GM21529 (cell line): Measurements from ENCODE around the gene KCNJ14.

Source experiments
- ATAC-seq: cut with Tn5 transposase; IDR thresholded peaks from one replicate; pipeline ENCODE4 v1.9.1; 2021; ENCODE audit not compliant: unreplicated experiment

KCNJ14 gene

DNA sequence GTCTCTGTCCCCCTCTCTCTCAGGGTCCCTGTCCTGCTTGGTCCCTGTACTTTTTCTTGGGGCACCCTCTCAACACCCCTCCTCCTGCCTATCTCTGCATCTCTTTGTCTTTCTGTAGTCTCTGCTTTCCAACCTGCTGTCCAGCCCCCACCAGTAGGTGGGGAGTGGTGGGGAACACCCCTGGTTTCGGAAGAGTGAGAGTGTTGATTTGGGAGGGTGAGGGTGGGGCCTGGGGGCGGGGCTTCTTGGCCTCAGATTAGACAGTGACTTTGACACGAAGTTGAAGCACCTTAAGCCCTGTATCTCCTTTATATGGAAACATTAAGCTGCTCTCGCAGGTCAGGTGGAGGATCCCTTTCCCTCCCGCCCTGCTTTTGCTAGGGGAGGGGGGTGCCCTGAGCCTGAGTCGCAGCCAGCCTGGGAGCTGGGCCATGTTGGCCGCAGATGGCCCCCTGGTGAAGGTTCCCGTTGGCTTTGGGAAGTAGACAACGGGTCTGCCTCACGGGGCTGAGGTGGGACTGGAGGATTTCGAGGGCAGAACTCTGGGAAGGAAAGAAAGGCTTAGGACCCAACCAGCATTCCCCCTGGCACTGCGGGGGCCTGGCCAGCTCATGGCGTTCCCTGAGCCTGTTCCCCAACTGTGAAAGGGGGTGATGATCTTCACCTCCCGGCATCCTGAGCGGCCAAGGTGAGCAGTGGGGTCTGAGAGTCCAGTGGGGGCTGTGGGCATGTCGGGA lies at the start of gene KCNJ14:
Gene KCNJ14 (plus strand): TSS at position 404 of the 737 bp plus-strand sequence. CDS start 6,151 bp downstream, outside the sequence.
- ATAC-seq: no peak

DNA sequence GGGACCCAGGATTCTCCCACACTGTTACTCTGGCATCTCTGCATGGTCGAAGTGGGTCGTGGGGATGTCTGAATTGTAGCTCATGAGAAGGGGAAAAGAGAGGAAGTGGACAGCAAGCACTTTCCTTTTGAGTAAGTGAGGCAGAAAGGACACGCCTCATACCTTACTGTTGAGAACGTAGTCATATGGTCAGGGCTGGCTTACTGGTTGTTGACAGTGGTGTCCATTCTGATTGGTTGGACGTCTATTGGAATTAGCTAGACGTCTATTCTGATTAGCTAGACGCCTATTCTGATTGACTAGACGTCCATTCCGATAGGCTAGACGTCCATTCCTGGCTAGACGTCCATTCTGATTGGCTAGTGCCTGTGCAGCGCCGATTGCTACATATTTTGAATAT lies 49.5 kb upstream of the KCNJ14 start:
- no peak for ATAC-seq

DNA sequence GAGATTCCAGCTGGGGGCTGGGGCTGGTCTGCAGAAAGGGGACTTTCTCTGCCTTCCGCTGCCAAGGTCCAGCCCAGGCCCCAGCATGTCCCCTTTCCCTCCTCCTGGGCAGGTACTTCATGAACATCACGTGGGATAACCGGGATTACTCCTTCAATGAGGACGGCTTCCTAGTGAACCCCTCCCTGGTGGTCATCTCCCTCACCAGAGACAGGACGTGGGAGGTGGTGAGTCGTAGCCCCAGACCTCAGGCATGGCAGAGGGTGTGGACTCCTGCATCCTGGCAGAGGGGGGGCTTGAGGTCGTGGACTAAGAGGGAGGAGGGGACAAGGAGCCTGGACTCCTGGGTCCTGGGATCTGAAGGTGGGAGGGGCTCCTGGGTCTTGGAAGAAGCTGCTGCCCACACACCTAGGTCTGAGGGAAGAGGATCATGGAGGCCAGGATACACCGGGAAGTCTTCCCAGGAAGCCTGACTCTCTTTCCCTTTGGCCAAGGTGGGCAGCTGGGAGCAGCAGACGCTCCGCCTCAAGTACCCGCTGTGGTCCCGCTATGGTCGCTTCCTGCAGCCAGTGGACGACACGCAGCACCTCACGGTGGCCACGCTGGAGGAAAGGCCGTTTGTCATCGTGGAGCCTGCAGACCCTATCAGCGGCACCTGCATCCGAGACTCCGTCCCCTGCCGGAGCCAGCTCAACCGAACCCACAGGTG lies 41.3 kb upstream of the KCNJ14 start:
- ATAC-seq: no peak

DNA sequence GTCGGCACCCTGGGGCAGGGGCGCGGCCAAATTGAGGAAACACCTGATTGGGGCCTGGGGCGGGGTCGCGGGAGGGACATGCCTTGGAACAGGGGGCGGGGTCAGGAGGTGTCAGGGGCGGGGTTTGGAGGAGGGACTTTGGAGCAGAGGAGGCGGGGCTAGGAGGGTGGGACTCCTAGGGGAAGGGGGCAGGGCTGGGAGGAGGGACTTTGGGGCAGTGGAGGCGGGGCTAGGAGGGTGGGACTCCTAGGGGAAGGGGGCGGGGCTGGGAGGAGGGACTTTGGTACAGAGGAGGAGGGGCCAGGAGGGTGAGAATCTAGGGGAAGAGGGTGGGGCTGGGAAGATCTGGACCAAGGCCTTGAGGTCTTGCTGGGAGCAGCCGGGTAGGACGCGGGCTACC lies 40.0 kb upstream of the KCNJ14 start:
- ATAC-seq: no peak

DNA sequence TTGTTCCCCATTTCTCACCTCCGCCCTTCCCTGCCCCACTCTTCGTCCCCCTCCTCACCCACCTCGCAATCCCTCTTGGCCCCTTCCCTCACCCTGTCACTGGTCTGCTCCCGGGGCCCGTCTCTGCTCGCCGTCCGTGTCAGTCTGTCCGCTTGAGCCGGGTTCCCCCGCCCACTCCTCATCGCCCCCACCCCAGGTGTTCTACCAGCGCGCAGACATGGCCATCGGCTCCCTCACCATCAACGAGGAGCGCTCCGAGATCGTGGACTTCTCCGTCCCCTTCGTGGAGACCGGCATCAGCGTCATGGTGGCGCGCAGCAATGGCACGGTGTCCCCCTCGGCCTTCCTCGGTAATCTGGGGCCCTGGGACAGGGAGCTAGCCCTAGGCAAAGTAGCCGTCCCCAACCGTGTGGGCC lies 39.6 kb upstream of the KCNJ14 start:
- no peak for ATAC-seq

- no peak for ATAC-seq
These were observed 38.0 kb upstream of the KCNJ14 start for GRCh38 chr19:48417421-48417820.

GRCh38 chr19:48418317-48419064 lies 36.9 kb upstream of the KCNJ14 start:
- ATAC-seq: no peak

DNA sequence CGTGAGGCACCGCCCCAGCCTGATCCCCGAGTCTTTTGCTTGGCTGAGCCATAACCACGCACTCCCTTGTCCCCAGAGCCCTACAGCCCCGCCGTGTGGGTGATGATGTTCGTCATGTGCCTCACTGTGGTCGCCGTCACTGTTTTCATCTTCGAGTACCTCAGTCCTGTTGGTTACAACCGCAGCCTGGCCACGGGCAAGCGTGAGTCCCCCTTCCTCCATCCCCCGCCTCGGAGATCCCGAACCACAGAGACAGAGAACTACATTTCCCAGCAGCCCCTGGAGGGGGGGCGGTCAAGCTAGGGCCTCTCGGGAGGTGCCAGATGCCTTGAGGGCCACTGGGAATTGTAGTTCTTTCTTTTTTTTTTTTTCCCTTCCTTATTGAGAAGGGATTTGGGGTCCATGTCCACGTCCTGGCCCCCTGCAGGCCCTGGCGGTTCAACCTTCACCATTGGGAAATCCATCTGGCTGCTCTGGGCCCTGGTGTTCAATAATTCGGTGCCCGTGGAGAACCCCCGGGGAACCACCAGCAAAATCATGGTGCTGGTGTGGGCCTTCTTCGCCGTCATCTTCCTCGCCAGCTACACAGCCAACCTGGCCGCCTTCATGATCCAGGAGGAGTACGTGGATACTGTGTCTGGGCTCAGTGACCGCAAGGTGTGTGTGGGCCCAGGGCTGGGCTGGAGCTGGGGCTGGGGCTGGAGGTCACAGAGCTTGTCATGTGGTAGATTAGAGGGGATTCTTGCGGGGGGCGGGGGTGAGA lies 36.0 kb upstream of the KCNJ14 start:
- ATAC-seq: peak; percentile 88

DNA sequence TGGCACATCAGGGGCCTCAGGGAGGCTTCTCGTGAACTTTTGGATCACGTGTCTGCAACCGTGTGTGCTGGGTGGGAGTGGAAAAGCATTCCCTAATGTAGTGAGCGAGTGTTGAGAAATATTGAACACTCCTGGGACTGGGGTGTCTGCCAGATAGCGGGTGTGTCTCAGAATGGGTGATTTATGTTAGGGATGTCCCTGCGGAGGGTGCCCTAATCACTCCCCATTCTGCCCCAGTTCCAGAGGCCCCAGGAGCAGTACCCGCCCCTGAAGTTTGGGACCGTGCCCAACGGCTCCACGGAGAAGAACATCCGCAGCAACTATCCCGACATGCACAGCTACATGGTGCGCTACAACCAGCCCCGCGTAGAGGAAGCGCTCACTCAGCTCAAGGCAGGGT lies 33.8 kb upstream of the KCNJ14 start:
- ATAC-seq: no peak

DNA sequence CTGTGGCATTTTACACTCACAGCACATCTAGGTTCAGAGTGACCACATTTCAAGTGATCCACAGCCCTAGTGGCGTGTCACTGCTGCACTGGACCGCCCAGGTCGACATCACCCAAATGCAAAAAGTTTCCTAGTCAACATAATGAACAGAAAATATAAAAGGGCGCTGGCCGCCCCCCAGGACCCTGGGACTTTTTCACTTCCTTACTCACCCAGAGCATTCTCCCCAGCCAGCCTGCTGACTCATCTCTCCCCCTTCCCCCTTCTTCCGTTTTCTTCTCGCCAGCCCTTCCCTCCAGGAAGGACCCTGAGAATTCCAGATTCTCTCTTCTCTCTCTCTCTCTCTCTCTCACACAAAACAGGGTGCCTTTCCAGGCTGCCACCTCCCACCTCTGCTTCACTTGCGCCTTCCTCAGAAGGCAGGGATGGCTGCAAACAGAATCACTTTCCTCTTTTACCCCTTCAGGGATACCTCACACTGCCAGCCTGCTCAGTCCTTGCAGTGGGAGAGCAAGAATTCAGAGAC lies 30.6 kb upstream of the KCNJ14 start:
- no peak for ATAC-seq

- no peak for ATAC-seq
These were observed 26.7 kb upstream of the KCNJ14 start for GRCh38 chr19:48428670-48429069.

- ATAC-seq: no peak
These were observed 22.0 kb upstream of the KCNJ14 start for GRCh38 chr19:48433337-48433736.

DNA sequence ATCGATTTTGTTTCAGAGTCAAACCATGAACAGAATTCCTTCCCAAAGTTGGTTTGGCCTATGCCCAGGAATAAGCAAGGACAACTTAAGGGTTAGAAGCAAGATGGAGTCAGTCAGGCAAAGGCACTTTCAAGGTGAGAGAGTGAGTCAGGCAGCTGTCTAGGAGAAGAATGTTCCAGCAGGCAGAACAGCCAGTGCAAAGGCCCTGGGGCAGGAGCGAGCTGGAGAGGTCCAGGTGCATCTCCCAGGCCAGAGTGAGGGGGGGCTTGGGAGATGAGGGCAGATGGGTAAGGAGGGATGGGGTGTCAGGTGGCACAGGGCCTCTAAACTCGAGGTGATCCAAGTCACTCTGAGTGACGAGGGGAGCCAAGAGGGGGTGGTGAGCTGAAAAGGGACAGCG lies 18.8 kb upstream of the KCNJ14 start:
- ATAC-seq: no peak

GRCh38 chr19:48441360-48442050 lies 13.9 kb upstream of the KCNJ14 start:
- no peak for ATAC-seq

- no peak for ATAC-seq
These were observed 13.0 kb upstream of the KCNJ14 start for GRCh38 chr19:48442116-48443035.

DNA sequence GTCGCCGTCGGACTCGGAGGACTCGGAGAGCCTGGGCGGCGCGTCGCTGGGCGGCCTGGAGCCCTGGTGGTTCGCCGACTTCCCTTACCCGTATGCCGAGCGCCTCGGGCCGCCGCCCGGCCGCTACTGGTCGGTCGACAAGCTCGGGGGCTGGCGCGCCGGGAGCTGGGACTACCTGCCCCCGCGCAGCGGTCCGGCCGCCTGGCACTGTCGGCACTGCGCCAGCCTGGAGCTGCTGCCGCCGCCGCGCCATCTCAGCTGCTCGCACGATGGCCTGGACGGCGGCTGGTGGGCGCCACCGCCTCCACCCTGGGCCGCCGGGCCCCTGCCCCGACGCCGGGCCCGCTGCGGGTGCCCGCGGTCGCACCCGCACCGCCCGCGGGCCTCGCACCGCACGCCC lies 12.1 kb upstream of the KCNJ14 start:
- no peak for ATAC-seq

GRCh38 chr19:48443731-48444128 lies 11.6 kb upstream of the KCNJ14 start:
- ATAC-seq: no peak

DNA sequence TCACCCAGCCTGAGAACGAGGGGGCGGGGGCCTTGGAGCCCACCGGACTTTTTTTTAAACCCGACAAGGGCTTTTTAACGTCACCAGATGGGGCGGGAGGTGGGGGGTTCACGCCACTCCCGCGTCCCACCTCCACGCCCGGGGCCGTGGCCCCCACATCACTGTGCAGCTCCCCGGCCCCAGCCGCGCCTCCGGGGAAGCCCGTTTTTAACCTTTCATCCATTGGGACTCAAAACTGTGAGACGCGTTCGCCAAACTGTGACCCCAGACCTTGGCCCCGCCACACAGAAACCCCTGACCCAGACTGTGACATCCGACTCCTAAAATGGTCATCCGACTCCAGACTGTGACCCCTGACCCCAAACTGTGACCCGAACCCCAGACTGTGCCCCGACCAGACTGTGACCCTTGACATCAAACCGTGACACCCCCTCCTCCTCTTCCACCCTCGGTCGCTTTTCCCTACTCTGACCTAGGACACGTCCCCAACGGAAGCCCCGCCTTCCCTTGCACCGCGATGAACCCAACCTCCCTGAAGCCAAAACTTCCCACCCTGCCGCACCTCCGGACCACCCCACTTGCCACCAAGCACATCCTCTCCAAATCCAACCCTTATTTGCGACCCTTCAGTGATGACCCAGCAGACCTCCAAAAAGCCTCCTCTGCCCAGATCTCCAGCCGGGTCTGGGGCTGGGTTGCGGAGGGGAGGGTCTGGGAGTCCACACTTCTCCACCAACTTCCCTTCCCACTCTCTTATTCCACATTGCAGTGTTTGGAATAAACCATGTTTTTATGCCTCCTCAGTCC lies 11.0 kb upstream of the KCNJ14 start:
- no peak for ATAC-seq

GRCh38 chr19:48444936-48445200 lies 10.5 kb upstream of the KCNJ14 start:
- no peak for ATAC-seq
